Muscle of arm (tissue), 12 donors: Measurements from ENCODE around the gene GLRX. TPM values are rescaled to one million over a fixed set of nuclear protein-coding genes. Genes with fewer than 3 reads are reported as not detected.
A peak's percentile ranks its signal among the peaks of the same experiment; 100 is the strongest.
"Not testable (repeated sequence)": the region's sequence is repeated elsewhere in the genome, so short reads cannot be mapped to it uniquely, and the experiment has no call there.

Experiments used
- DNase-seq: peaks from one replicate; pipeline ENCODE4 v3.0.0-alpha.2; 2013
- polyA plus RNA-seq, 12 donors: library from polyadenylated mRNA; unstranded; fragments of 120-200 nt; gene quantifications; one replicate each; pipeline ENCODE4 v1.2.1, GENCODE V29; 2013; ENCODE audit not compliant: insufficient read length in 12 of 12

Gene GLRX
- polyA plus RNA-seq, 12 donors: 9.2 to 23.3 (median 12.4) TPM; not detected in 1

GRCh38 chr5:95835682-95836385 lies 13.3 kb upstream of the GLRX start:
- no peak for DNase-seq

- no peak for DNase-seq
These were observed 10.1 kb upstream of the GLRX start for GRCh38 chr5:95832664-95833063.

DNA sequence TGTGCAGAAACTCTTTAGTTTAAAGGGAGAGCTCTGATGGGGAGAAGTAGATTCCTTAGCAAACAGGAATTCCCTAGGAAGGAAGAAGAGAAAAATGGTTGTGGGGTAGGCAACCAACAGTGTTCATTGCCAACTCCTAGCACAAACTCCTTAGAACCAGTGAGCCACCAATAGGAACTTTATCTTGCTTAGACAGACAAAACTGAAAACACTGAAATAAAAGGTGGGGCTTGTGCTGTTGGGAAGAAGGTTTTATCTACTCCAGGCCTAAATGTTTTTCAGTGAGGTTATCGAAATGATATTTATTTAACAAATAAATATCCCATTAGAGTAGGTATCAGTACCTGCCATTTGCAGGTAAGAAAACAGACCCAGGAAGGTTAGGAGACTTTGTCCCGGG lies 7.7 kb upstream of the GLRX start:
- no peak for DNase-seq

GRCh38 chr5:95827892-95828246 lies 5.3 kb upstream of the GLRX start:
- DNase-seq: no peak

DNA sequence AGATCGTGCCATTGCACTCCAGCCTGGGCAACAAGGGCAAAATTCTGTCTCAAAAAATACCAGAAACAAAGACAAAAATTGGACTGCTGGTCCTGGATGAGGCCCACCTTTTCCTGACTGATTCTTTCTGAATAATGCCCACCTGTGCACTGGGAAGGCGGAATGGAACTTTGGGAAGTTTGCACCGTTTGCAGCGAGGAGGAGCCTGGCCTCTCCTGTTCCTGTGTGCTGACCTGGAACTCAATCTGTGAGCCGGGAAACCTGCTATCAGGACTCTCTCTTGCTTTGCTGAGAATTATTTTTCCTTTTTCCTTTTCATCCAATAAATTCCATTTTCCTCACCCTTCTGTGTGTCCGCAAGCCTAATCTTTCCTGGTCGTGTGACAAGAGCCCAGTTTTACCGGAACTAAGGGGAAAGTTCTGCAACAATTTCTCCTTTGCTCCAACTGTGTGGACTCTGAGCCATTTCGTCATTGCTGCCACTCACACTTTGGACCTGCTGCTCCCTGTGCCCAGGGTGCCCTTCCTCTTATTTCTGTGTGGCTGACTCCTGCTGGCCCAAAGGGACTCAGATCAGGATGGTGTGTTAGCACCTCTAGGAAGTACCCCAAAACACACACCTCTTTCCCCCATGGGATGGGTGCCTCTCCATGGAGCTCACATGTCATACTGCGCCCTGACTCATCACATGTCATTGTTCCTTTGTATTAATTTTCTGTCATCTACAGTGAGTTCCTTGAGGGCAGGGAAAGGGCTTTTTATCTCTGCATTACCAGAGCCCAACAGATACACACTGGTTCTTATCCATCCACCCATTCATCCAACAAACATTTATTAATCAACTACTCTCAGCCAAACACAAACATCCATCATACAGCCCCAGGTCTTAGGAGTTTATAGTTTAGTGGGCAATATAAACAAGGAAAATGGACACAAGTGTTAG lies 4.7 kb upstream of the GLRX start:
- no peak for DNase-seq

- DNase-seq: no peak
These were observed 3.0 kb upstream of the GLRX start for GRCh38 chr5:95825495-95825894.

- DNase-seq: no peak
These were observed 2.2 kb upstream of the GLRX start for GRCh38 chr5:95824747-95825146.

DNA sequence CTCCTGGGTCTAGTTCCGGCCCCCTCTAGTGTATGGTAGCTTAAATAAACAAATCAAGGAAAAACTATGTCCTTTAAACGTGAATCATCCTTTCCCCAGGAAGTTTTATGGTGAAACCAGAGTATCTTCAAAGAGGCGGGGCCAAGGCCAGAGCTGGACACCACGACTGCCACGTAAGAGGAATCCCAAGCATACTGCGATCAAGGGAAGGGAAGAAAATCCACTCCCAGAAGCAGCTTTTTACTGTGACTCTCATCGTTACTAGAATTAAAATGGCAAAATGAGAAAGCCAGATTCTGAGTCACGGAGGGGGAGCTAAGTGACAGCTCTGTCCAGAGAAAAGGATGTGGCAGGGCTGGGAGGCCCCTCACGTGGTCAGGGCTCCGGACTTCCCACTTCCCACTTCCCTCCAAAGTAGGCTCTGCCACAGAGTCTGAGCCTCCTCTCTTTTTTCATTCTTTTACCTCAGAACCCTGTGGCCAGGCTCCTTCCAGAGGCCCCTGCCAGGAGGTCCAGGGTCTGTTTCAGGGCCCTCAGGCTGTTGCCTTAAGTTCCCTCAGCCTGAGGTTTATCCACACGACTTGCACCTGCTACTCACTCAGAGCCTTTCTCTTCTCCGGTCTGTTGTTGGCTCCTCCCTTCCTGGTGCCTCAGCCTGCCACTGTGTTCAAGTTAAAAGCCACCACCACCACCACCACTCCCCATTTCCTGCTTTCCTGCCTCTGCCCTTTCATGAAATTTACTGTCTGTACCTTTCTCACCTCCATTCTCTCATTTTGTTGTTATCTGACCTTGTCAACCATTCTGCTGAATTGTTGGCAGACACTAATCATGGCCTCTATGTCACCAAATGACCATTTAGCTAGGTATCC lies 1.4 kb upstream of the GLRX start:
- peak; percentile 70 for DNase-seq

DNA sequence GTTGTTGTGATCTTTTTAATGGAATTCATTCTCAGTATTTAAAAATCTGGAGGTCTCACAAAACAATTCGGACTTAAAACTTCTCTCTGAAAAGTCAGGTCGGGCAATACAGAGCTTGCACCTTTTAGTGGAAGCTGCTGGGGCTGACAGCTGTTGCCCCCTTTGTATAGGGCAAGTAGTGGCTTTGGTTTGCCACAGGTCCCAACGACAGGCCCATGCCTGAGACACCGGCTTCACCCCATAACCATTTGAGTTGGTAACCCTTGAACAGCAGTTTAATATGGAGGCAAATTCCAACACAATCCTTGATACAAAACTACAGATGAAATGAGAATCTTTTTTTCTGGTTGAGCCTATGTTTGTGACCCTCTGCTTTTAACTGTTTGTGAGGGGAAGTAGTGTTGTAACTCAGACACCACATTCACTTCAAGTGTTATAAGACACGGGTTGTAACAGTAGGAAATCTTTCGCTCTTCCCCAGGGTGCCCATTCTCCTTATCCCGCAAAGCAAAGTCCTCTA lies 752 bp upstream of the GLRX start:
- no peak for DNase-seq

GRCh38 chr5:95822043-95822541 lies 434 bp downstream of the GLRX start:
- DNase-seq: peak; percentile 60

DNA sequence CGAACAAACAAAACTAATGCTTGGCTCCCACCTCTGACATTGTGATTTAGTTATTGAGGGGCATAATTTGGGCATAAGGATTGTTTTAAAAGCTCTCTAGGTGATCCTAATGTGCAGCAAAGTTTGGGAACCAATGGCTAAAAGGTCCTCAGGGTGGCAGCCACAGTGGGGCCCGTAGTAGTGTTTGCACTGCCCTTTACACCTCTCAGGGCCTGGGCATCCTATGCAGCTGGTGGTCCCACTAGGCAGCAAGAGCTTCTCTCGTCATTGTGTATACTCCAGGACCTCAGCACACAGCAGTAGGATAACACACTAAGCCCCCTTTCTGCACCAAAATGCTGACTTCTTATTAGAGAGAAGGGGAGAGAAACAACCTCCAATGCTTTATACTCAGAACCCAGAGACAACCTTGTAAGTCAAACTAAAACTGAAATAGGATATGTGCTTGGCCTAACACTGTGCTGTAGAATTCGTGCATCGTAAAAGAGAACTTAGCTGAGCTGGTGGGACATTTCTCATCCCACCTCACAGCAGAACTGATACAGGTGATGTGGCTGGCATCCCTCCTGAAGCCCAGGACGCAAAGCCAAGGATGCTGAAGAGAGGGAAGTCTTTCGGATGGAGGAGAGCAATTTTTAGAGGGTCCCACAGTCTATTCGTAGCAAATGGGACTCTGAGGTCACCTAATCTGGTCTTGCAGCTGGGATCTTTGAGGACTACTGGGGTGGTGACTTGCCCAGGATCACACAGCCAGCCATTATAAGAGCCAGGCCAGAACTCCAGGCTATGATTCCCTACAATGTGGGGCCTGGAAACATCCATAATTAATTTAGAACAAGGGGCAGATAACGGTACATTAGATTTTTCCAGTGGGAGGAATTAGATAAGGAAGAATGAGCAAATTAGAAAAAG lies 1.2 kb downstream of the GLRX start:
- no peak for DNase-seq

DNA sequence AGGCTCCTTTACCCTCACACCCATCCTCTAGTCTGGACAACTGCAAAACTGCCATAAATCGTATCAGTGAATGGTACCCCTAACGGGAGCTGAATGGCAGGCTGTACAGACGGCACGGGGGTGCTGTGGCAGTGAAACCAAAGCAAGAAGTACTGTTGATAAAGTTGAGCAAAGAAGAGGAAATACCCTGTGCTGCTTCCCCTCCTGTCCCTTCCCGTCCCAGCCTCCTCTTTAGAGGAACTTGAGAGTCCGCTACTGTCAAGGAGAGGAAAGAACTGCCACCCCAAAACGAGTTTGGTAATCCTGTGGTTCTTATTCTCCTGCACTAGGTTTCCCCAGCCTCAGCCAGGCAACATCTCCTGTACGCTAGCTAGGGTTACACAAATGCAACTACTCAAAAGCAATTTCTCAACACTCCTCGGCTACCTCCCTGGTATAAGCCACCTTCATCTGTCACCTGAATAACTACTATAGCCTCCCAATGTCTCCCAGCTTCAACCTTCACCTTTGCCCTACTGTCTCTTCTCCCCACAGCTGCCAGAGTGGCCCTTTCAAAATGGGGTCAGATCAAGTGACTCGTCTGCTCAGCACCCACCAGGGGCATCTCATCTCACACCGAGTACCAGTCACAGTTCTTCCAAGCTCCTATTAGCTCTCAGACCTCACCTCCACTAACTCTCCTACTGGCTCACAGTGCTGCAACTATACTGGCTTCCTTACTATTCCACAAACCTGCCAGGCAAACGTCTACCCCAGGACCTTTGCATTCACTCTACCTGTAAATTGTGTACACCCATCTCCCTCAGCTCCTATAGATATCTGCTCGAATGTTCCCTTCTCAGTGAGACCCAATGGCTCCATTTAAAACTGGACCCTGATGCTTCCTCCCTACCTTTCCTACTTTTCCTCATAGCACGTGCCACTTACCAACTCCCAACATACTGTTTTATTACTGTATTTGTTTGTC lies 4.1 kb downstream of the GLRX start:
- no peak for DNase-seq

DNA sequence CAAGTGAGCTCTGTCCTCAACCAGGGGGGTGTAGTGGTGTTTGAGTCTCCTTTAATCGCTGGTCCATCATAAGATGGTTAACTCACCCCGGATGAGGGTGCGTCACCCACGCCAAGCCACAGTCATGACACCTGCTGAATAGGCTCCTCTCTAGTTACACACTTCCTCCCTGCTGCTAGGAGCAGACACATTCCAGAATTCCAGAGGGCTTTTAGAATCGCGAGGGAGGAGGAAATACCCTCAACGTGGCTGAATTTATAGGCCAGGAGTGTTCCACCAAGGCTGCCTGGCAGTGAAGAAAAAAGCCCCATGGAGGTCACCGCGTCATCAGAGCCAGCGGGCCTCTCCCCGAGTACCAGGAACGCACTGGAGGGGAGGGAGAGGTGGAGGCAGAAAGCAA lies 5.1 kb downstream of the GLRX start:
- no peak for DNase-seq

GRCh38 chr5:95816776-95817175 lies 5.8 kb downstream of the GLRX start:
- no peak for DNase-seq

- no peak for DNase-seq
These were observed 6.2 kb downstream of the GLRX start for GRCh38 chr5:95816341-95816740.

DNA sequence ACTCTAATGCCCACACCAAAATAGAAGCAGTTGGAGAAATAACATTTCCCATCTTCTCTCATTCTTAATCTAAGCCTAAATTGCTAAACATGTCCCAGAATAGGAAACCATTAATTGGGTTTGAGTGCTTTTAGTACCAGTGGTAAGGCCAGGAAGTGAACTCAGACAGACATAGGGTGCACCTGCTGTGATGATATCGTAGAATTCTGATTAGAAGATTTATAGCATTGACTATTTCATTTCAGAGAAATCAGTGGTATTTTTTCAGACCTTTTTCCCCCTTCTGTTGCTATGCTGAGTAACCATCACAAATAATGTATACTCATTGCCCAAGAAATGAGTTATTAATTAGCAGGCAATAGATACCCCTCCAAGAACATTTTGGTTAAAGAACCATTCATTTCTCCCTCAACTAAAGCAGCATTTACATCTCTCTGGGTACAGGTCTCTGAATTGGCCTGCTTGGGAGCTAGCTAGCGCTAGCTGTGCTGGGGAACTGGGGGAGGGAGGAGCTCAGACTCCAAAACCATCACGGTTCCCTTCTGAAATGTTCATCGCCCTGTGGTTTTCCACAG lies 7.3 kb downstream of the GLRX start:
- DNase-seq: no peak

DNA sequence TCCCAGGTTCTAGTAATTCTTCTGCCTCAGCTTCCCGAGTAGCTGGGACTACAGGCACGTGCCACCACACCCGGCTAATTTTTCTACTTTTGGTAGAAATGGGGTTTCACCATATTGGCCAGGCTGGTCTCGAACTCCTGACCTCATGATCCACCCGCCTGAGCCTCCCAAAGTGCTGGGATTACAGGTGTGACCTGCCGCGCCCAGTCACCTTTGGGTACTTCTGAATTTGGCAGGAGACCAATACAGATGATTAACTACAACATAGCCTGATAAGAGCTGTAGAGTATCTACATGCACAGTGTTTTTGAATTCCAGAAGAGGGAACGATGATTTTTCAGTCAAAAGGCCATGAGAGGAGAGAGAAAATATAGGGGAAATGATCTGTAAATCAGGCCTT lies 9.5 kb downstream of the GLRX start:
- DNase-seq: not testable (repeated sequence)

DNA sequence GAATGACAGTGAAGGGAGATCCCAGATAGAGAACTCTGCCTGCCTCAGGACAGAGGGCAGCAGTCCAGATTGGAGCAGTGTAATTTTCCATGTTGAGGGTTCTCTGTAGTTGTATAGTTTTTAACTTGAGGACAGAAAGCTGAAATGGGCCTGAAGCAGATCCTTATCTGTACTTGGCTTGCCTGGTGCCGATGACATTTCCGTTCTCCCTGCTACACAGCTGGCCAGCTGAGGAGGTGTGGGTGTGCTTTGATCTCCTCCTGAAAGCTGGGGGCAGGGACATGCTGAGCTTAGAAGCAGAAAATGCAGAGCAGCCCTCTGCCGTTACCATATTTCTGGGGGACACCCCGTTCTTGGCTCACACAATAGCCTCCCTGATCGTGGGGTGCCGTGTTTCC lies 10.5 kb downstream of the GLRX start:
- DNase-seq: no peak

DNA sequence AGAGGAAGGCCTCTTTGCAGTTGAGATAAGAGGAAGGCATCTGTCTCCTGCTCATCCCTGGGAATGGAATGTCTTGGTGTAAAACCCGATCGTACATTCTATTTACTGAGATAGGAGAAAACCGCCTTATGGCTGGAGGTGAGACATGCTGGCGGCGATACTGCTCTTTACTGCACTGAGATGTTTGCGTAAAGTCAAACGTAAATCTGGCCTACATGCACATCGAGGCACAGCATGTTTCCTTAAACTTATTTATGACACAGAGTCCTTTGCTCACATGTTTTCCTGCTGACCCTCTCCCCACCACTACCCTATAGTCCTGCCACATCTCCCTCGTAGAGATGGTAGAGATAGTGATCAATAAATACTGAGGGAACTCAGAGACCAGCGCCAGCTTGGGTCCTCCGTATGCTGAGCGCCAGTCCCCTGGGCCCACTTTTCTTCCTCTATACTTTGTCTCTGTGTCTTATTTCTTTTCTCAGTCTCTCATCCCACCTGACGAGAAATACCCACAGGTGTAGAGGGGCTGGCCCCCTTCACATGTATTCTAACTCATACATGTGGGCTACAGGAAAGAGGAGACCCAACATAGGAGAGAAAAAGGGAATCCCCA lies 11.0 kb downstream of the GLRX start:
- DNase-seq: not testable (repeated sequence)
